H1 (cell line): ENCODE data around the gene EPHA10. TPM values are rescaled to one million over a fixed set of nuclear protein-coding genes. Genes with fewer than 3 reads are reported as not detected.

Experiments
- CBX5 ChIP-seq: fragments of 300-800, 300-1000 bp; sonication (generic); IDR thresholded peaks from 2 replicates; pipeline ENCODE4 v1.7.1; 2016; ENCODE audit warnings: antibody characterized with exemption, low read length, low read depth
- CHD2 ChIP-seq: IDR thresholded peaks from 2 replicates; pipeline ENCODE4 v1.6.1; 2012; ENCODE audit warnings: low read length, improper control_type of control experiment
- EP300 ChIP-seq, 2 experiments: IDR thresholded peaks; 1 replicate in 1 of 2; 2 replicates in 1 of 2; pipeline ENCODE4 v1.6.1; 2011 to 2012; ENCODE audit warnings: low read depth in 2 of 2, low read length in 2 of 2, mild to moderate bottlenecking in 2 of 2, borderline replicate concordance in 1 of 2, inconsistent platforms in 1 of 2, moderate library complexity in 1 of 2
- GABPA ChIP-seq: IDR thresholded peaks from 2 replicates; pipeline ENCODE4 v1.6.1; 2011; ENCODE audit warnings: mild to moderate bottlenecking, low read length, moderate library complexity, borderline replicate concordance; ENCODE audit not compliant: insufficient read depth
- JUND ChIP-seq: IDR thresholded peaks from 2 replicates; pipeline ENCODE4 v1.6.1; 2011; ENCODE audit warnings: mild to moderate bottlenecking, improper control_type of control experiment, low read length
- KDM4A ChIP-seq: IDR thresholded peaks from one replicate; pipeline ENCODE4 v1.7.1; 2012; ENCODE audit warnings: low read depth, mild to moderate bottlenecking, moderate library complexity, low read length, inconsistent platforms; ENCODE audit not compliant: severe bottlenecking
- KDM5A ChIP-seq: fragments of 200-600 bp; IDR thresholded peaks from 2 replicates; pipeline ENCODE4 v1.7.1; 2012; ENCODE audit warnings: mild to moderate bottlenecking, low read length, inconsistent platforms, mixed read lengths
- MAFK ChIP-seq: IDR thresholded peaks from 2 replicates; pipeline ENCODE4 v1.6.1; 2012; ENCODE audit warnings: low read depth, mild to moderate bottlenecking, improper control_type of control experiment, low read length
- NANOG ChIP-seq: IDR thresholded peaks from 2 replicates; pipeline ENCODE4 v1.6.1; 2011; ENCODE audit warnings: low read length, low read depth, mild to moderate bottlenecking, inconsistent platforms; ENCODE audit not compliant: insufficient read depth, poor library complexity, severe bottlenecking
- RAD21 ChIP-seq, 2 experiments: IDR thresholded peaks in 1 of 2; conservative IDR thresholded peaks in 1 of 2; 2 replicates each; pipeline ENCODE4 v1.6.1; 2011; ENCODE audit warnings: low read depth in 2 of 2, low read length in 2 of 2, improper control_type of control experiment in 1 of 2, inconsistent platforms in 1 of 2, mild to moderate bottlenecking in 1 of 2, moderate library complexity in 1 of 2
- RBBP5 ChIP-seq: IDR thresholded peaks from 2 replicates; pipeline ENCODE4 v1.7.1; 2012; ENCODE audit warnings: low read depth, mild to moderate bottlenecking, inconsistent platforms, low read length, moderate library complexity, borderline replicate concordance
- RNF2 ChIP-seq: fragments of 200-900, 300-1000 bp; sonication (generic); IDR thresholded peaks from 2 replicates; pipeline ENCODE4 v1.7.1; 2016; ENCODE audit warnings: borderline replicate concordance, low read depth, mild to moderate bottlenecking, antibody characterized with exemption, low read length; ENCODE audit not compliant: poor library complexity, severe bottlenecking; ENCODE audit errors: missing control alignments
- SP1 ChIP-seq: IDR thresholded peaks from 2 replicates; pipeline ENCODE4 v1.6.1; 2011; ENCODE audit warnings: low read depth, low read length
- SRF ChIP-seq: IDR thresholded peaks from 2 replicates; pipeline ENCODE4 v1.6.1; 2011; ENCODE audit warnings: mild to moderate bottlenecking, low read depth, low read length, moderate library complexity
- TAF1 ChIP-seq: IDR thresholded peaks from 2 replicates; pipeline ENCODE4 v1.6.1; 2011; ENCODE audit warnings: mild to moderate bottlenecking, low read depth, low read length
- TBP ChIP-seq: IDR thresholded peaks from 2 replicates; pipeline ENCODE4 v1.6.1; 2011; ENCODE audit warnings: low read depth, low read length, improper control_type of control experiment
- YY1 ChIP-seq: IDR thresholded peaks from 2 replicates; pipeline ENCODE4 v1.6.1; 2011; ENCODE audit warnings: low read depth, mild to moderate bottlenecking, low read length
- polyA plus RNA-seq, 7 experiments: library from polyadenylated mRNA; depleted of rRNA in 3 of 7; stranded (reverse) in 5 of 7; unstranded in 2 of 7; fragments of >200 nt in 5 of 7; fragments of 200-250 nt in 2 of 7; gene quantifications; 1 replicate in 5 of 7; 2 replicates in 1 of 7; 4 replicates in 1 of 7; pipeline versions ENCODE4 v1.2.1 to v1.2.3, GENCODE V29; 2011 to 2013; ENCODE audit warnings: missing spikeins in 2 of 7, mixed read lengths in 2 of 7
- total RNA-seq: library from RNA; stranded (reverse); fragmentation: NEBNext Ultra II Directional; extraction: Animal tissue kit (Norgen Biotek cat#: 25700); gene quantifications from 2 replicates; pipeline ENCODE4 v1.2.1, GENCODE V29; 2021
- TF ChIP-seq, protein P1 (sequence below): IDR thresholded peaks from 2 replicates; pipeline ENCODE4 v1.6.1; 2012; ENCODE audit warnings: low read length, inconsistent platforms
- TF ChIP-seq, protein P2 (sequence below): IDR thresholded peaks from 2 replicates; pipeline ENCODE4 v1.6.1; 2011; ENCODE audit warnings: low read depth, mild to moderate bottlenecking, low read length; ENCODE audit not compliant: insufficient read depth
- TF ChIP-seq, protein P3 (sequence below): IDR thresholded peaks from 2 replicates; pipeline ENCODE4 v1.6.1; 2012; ENCODE audit warnings: inconsistent platforms

The EPHA10 gene
- total and polyA plus RNA-seq, 2 of the 8 experiments (the other 6 are each of a cell fraction or from before 2014, with no cell fraction given), result 0.54 to 1.0 TPM

DNA sequence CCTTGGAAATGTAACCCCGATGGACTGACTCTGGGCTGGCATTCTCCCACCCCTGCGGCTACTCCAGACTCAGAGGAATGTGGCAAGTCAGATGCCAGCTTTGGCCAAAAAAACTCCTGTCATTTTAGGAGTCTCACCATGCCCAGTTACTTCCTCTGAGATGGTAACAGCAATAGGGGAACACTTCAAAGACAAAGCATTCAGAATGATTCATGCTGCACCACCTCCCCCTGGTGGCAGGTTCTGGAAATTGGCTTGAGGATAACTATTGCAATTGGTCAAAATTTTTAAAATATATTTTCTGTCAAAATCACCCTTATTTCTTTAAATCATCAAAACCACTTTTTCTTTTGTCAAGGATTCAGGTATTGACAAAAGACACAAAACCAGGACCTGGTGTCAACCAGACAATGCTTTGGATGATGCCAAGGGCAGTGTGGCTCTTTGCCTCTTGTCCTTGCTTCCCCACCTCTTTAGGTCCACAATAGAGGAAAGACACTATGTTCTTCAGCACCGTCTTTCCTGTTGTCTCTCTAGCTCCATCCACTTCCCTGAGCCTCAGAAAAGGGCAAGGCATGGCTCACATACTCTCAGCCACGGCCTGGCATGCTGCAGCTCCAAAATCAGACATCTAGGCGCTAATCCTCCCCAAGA lies 82.5 kb downstream of the EPHA10 start (continued):
- TF ChIP-seq, protein P1, sequence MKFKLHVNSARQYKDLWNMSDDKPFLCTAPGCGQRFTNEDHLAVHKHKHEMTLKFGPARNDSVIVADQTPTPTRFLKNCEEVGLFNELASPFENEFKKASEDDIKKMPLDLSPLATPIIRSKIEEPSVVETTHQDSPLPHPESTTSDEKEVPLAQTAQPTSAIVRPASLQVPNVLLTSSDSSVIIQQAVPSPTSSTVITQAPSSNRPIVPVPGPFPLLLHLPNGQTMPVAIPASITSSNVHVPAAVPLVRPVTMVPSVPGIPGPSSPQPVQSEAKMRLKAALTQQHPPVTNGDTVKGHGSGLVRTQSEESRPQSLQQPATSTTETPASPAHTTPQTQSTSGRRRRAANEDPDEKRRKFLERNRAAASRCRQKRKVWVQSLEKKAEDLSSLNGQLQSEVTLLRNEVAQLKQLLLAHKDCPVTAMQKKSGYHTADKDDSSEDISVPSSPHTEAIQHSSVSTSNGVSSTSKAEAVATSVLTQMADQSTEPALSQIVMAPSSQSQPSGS, result no peak
- TF ChIP-seq, protein P2, sequence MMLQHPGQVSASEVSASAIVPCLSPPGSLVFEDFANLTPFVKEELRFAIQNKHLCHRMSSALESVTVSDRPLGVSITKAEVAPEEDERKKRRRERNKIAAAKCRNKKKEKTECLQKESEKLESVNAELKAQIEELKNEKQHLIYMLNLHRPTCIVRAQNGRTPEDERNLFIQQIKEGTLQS, result no peak
- TF ChIP-seq CHD2 (no peak), TAF1 (no peak), MAFK (no peak), SP1 (no peak), KDM5A (no peak; the same call in 1 of the 2 replicates), CBX5 (no peak), RBBP5 (no peak), KDM4A (no peak), GABPA (no peak), TBP (no peak), JUND (no peak), RNF2 (no peak), EP300 (IDR thresholded peaks at IDR 0.05; ENCODE audit: borderline replicate concordance in 1 of 2, low read depth in 2 of 2, low read length in 2 of 2) (no peak), YY1 (0 out of 2 replicates have a peak, but pooled peaks have one; percentile 7), SRF (no peak), RAD21 (IDR thresholded peaks at IDR 0.05 in 1 of 2, conservative IDR thresholded peaks at IDR 0.05 in 1 of 2; ENCODE audit: low read depth in 2 of 2, low read length in 2 of 2) (peak; percentile 95 to 96), NANOG (no peak)
- TF ChIP-seq, protein P3, sequence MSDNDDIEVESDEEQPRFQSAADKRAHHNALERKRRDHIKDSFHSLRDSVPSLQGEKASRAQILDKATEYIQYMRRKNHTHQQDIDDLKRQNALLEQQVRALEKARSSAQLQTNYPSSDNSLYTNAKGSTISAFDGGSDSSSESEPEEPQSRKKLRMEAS, result no peak
